CD4-positive, CD25-positive, alpha-beta regulatory T cell (primary cell): ENCODE measurements around the gene SRSF8. TPM values are rescaled to one million over a fixed set of nuclear protein-coding genes. Genes with fewer than 3 reads are reported as not detected.

Experiments used
- ATAC-seq, 2 donors: fragments of 150-1000 bp; cut with Tn5 transposase; one replicate each; pipeline ENCODE4 v1.10.0; 2021; ENCODE audit warnings: low read depth in 2 of 2, moderate number of reproducible peaks in 2 of 2, moderate library complexity in 1 of 2
- DNase-seq, 3 donors: peaks; one replicate each; pipeline versions ENCODE4 v3.0.0 to v3.0.0-alpha.2; 2012 to 2022; ENCODE audit warnings: mixed read lengths in 1 of 3
- H3K27ac ChIP-seq: one replicate; pipeline ENCODE4 v1.7.0; 2013; ENCODE audit warnings: mild to moderate bottlenecking, low read length; ENCODE audit not compliant: insufficient read depth, poor library complexity, severe bottlenecking
- H3K27me3 ChIP-seq: one replicate; pipeline ENCODE4 v1.7.0; 2013; ENCODE audit warnings: low read length; ENCODE audit not compliant: control insufficient read depth, insufficient read depth
- H3K36me3 ChIP-seq: one replicate; pipeline ENCODE4 v1.7.0; 2013; ENCODE audit warnings: mild to moderate bottlenecking, low read length, moderate library complexity; ENCODE audit not compliant: control insufficient read depth, insufficient read depth
- H3K4me1 ChIP-seq: 2 replicates; pipeline ENCODE4 v1.7.0; 2013; ENCODE audit warnings: mild to moderate bottlenecking, low read length; ENCODE audit not compliant: insufficient read depth, control insufficient read depth, poor library complexity, severe bottlenecking
- H3K4me3 ChIP-seq: one replicate; pipeline ENCODE4 v1.7.0; 2013; ENCODE audit warnings: low read depth, mild to moderate bottlenecking, low read length, moderate library complexity
- H3K9me3 ChIP-seq, 2 experiments: 1 replicate in 1 of 2; 2 replicates in 1 of 2; pipeline ENCODE4 v1.7.0; 2013; ENCODE audit warnings: low read length in 2 of 2, mild to moderate bottlenecking in 1 of 2, moderate library complexity in 1 of 2; ENCODE audit not compliant: control insufficient read depth in 2 of 2
- H3K27ac Mint-ChIP-seq, 3 donors: one replicate each; pipeline ENCODE4 v1.8.0; 2020 to 2022; ENCODE audit warnings: mild to moderate bottlenecking in 3 of 3, mixed read lengths in 3 of 3, moderate library complexity in 2 of 3
- H3K27me3 Mint-ChIP-seq: one replicate; pipeline ENCODE4 v1.8.0; 2022; ENCODE audit warnings: mild to moderate bottlenecking, mixed read lengths
- H3K36me3 Mint-ChIP-seq: one replicate; pipeline ENCODE4 v1.8.0; 2020; ENCODE audit warnings: mixed read lengths
- H3K4me1 Mint-ChIP-seq, 4 donors: one replicate each; pipeline ENCODE4 v1.8.0; 2020 to 2022; ENCODE audit warnings: mixed read lengths in 4 of 4, mild to moderate bottlenecking in 1 of 4
- H3K4me3 Mint-ChIP-seq, 4 donors: one replicate each; pipeline ENCODE4 v1.8.0; 2020 to 2022; ENCODE audit warnings: mild to moderate bottlenecking in 4 of 4, mixed read lengths in 4 of 4, moderate library complexity in 3 of 4
- H3K9me3 Mint-ChIP-seq, 7 donors: one replicate each; pipeline ENCODE4 v1.8.0; 2020 to 2022; ENCODE audit warnings: mixed read lengths in 7 of 7, mild to moderate bottlenecking in 3 of 7, moderate library complexity in 2 of 7
- polyA plus RNA-seq, 4 donors: library from polyadenylated mRNA; unstranded; fragments of 300-500 nt; fragmentation: Illumina TruSeq; gene quantifications; one replicate each; pipeline ENCODE4 v1.2.3, GENCODE V29; 2021
- total RNA-seq: library from RNA; stranded (reverse); gene quantifications from one replicate; pipeline ENCODE4 v1.2.3, GENCODE V29; 2022

Gene SRSF8
- total and polyA plus RNA-seq, 5 donors from 2014 or later = 57.4 to 145 (median 132) TPM

DNA sequence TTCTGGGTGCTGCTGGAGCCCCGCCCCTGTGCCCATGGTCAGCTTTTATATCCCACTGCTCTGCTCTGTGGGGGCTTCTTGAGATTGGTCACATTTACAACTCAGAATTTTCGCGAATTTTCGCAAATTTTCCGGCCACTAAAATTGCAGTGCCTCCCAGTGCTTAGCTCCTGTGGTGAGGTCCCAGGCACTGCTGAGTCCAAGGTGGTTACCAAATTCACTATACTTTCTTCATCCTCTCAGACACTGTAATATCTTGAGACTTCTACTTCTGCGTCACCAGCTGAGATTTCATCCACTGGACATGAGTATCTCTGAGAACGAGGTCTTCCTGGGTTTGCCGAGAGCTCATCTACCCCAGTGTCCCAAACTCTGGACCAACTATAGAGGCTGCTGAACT lies 8.8 kb upstream of the SRSF8 start:
- no peak overlapping the region for H3K4me3 ChIP-seq
- no peaks in the 10 kb centered on the region for H3K9me3 Mint-ChIP-seq
- H3K36me3 Mint-ChIP-seq = no peaks in the 10 kb centered on the region
- no peak for ATAC-seq
- no peak overlapping the region for H3K4me3 Mint-ChIP-seq
- no peak overlapping the region for H3K27ac ChIP-seq
- H3K36me3 ChIP-seq = no peaks in the 10 kb centered on the region
- H3K27me3 Mint-ChIP-seq = peaks cover 68% of the 10 kb centered on the region
- no peak for DNase-seq
- H3K4me1 ChIP-seq = no peaks in the 10 kb centered on the region
- H3K27me3 ChIP-seq = peaks cover 22% of the 10 kb centered on the region
- no peak overlapping the region for H3K27ac Mint-ChIP-seq
- H3K9me3 ChIP-seq = no peaks in the 10 kb centered on the region
- H3K4me1 Mint-ChIP-seq = no peaks in the 10 kb centered on the region

DNA sequence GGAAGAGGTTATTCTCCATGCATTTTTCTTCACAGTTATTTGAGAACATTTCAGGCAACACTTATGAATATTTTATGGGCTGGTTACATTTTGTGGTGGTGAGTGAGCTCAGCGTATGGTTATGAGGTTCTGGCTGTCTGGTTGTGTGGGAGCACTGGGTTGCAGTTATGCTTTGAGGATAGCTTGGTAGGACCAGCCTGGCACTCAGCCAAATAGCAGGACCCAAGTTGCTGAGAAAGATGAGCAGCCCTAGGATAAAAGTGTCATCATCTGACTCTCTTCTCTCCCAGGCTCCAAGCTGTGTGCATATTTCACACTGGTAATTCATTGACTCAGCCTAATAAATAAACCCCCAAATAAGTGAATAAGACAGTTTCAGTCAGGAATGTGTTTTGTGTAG lies 8.1 kb upstream of the SRSF8 start:
- Histone ChIP-seq H3K27me3 (peaks cover 21% of the 10 kb centered on the region), H3K9me3 (no peaks in the 10 kb centered on the region), H3K36me3 (no peaks in the 10 kb centered on the region), H3K4me1 (no peaks in the 10 kb centered on the region), H3K4me3 (no peak overlapping the region), H3K27ac (no peak overlapping the region)
- no peak overlapping the region for H3K4me3 Mint-ChIP-seq
- ATAC-seq (no peak), DNase-seq (no peak)
- H3K4me1 Mint-ChIP-seq = no peaks in the 10 kb centered on the region
- H3K9me3 Mint-ChIP-seq = no peaks in the 10 kb centered on the region
- peaks cover 62% of the 10 kb centered on the region for H3K27me3 Mint-ChIP-seq
- no peaks in the 10 kb centered on the region for H3K36me3 Mint-ChIP-seq
- H3K27ac Mint-ChIP-seq = no peak overlapping the region

DNA sequence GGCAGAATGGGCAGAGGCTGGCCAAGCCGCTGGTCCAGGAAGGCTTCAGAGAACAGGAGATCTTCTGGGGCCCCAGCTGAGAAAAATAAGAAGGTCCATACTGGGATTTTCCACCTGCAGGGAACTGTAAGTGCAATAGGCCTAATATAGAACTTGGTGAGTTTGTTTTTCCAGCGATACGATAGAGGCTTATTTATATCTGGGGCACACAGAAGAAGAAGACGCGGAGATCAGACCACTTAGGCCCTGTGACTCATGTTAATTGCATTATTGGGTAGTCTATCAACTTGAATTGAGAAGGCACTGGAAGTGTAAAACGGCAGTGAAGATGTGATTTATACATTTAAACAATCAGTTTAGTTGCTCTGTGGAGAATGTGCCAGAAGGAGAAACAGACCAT lies 7.7 kb upstream of the SRSF8 start:
- no peak for ATAC-seq
- peaks cover 62% of the 10 kb centered on the region for H3K27me3 Mint-ChIP-seq
- H3K4me1 Mint-ChIP-seq = no peaks in the 10 kb centered on the region
- peaks cover 17% of the 10 kb centered on the region for H3K27me3 ChIP-seq
- H3K9me3 ChIP-seq = no peaks in the 10 kb centered on the region
- no peaks in the 10 kb centered on the region for H3K36me3 ChIP-seq
- H3K27ac ChIP-seq = no peak overlapping the region
- no peaks in the 10 kb centered on the region for H3K4me1 ChIP-seq
- no peaks in the 10 kb centered on the region for H3K9me3 Mint-ChIP-seq
- H3K27ac Mint-ChIP-seq = no peak overlapping the region
- no peaks in the 10 kb centered on the region for H3K36me3 Mint-ChIP-seq
- no peak for DNase-seq
- no peak overlapping the region for H3K4me3 Mint-ChIP-seq
- no peak overlapping the region for H3K4me3 ChIP-seq

DNA sequence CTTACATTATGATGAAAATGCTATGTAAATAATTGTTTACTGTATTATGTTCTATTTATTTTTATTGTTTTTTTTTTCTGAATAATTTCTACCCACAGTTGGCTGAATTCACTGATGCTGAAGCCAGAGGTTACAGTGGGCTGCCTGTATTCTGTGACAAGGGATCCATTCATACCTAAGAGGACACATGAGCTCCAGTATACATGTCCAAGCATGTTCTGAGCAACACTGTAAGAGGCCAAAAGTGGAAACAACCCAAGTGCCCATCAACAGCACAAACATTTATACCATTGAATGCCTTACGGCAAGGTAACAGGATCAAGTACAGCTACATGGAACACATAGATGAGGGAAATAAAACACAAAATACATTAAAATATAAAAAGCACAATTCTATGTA lies 1.4 kb upstream of the SRSF8 start:
- H3K4me3 Mint-ChIP-seq = peak overlapping the region in 1 of 4 donors; percentile 21
- H3K27ac Mint-ChIP-seq = no peak overlapping the region
- Histone ChIP-seq H3K27me3 (peaks cover 9% of the 10 kb centered on the region), H3K36me3 (no peaks in the 10 kb centered on the region), H3K9me3 (no peaks in the 10 kb centered on the region), H3K27ac (no peak overlapping the region), H3K4me3 (no peak overlapping the region), H3K4me1 (peaks cover 12% of the 10 kb centered on the region)
- H3K4me1 Mint-ChIP-seq = peaks cover 12 to 20% (median 17%) of the 10 kb centered on the region in 4 donors
- DNase-seq (no peak), ATAC-seq (no peak)
- H3K9me3 Mint-ChIP-seq = peaks cover 0 to 2% (median 0%) of the 10 kb centered on the region in 7 donors
- peaks cover 22% of the 10 kb centered on the region for H3K27me3 Mint-ChIP-seq
- H3K36me3 Mint-ChIP-seq = peaks cover 3% of the 10 kb centered on the region

DNA sequence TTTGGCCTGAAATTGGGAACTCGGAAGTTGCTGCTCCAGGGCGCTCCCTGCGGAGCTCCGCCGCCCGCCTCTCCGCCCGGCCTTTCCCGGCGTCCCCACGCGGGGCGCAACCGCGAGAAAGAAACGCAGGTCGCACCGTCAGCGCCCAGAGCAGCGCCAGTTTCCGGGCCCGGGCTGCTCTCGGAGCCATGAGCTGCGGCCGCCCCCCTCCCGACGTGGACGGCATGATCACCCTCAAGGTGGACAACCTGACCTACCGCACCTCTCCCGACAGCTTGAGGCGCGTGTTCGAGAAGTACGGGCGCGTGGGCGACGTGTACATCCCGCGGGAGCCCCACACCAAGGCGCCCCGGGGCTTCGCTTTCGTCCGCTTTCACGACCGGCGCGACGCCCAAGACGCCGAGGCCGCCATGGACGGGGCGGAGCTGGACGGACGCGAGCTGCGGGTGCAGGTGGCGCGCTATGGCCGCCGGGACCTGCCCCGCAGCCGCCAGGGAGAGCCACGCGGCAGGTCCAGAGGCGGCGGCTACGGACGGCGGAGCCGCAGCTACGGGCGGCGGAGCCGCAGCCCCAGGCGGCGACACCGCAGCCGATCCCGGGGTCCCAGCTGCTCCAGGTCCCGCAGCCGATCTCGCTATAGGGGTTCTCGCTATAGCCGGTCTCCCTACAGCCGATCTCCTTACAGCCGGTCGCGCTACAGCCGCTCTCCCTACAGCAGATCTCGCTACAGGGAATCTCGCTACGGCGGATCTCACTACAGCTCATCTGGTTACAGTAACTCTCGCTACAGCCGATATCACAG lies 521 bp downstream of the SRSF8 start:
- H3K4me1 ChIP-seq = peaks cover 20% of the 10 kb centered on the region
- H3K36me3 ChIP-seq = no peaks in the 10 kb centered on the region
- Mint-ChIP-seq H3K9me3 (peaks cover 0 to 2% (median 0%) of the 10 kb centered on the region in 7 donors), H3K27ac (peak overlapping the region; percentile 97 to 98 (median 98)), H3K27me3 (peaks cover 9% of the 10 kb centered on the region), H3K36me3 (peaks cover 9% of the 10 kb centered on the region), H3K4me1 (peaks cover 25 to 34% (median 30%) of the 10 kb centered on the region in 4 donors), H3K4me3 (peak overlapping the region; percentile 94 to 99 (median 97))
- no peaks in the 10 kb centered on the region for H3K9me3 ChIP-seq
- ATAC-seq = peak; percentile 69 to 72
- peak; percentile 67 to 83 (median 77) for DNase-seq
- peak overlapping the region; percentile 87 for H3K27ac ChIP-seq
- peaks cover 3% of the 10 kb centered on the region for H3K27me3 ChIP-seq
- H3K4me3 ChIP-seq = peak overlapping the region; percentile 100

DNA sequence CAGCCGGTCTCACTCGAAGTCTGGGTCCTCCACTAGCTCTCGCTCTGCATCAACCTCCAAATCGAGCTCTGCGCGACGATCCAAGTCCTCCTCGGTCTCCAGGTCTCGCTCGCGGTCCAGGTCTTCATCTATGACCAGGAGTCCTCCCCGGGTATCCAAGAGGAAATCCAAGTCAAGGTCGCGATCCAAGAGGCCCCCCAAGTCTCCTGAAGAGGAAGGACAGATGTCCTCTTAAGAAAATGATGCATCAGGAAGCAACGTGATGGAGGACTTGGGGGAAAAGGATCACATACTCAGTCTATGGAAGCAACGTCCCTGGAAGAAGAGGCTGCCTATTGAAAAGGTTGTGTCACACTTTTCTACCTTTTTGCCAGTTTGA lies 1.1 kb downstream of the SRSF8 start:
- H3K27me3 ChIP-seq = peaks cover 3% of the 10 kb centered on the region
- peaks cover 0 to 2% (median 0%) of the 10 kb centered on the region in 7 donors for H3K9me3 Mint-ChIP-seq
- H3K27ac Mint-ChIP-seq = peak overlapping the region; percentile 97 to 98 (median 98)
- H3K4me1 ChIP-seq = peaks cover 20% of the 10 kb centered on the region
- no peaks in the 10 kb centered on the region for H3K36me3 ChIP-seq
- H3K27me3 Mint-ChIP-seq = peaks cover 6% of the 10 kb centered on the region
- DNase-seq (no peak), ATAC-seq (no peak)
- peaks cover 29 to 34% (median 32%) of the 10 kb centered on the region in 4 donors for H3K4me1 Mint-ChIP-seq
- H3K36me3 Mint-ChIP-seq = peaks cover 11% of the 10 kb centered on the region
- no peaks in the 10 kb centered on the region for H3K9me3 ChIP-seq
- peak overlapping the region; percentile 87 for H3K27ac ChIP-seq
- peak overlapping the region; percentile 100 for H3K4me3 ChIP-seq
- peak overlapping the region; percentile 94 to 99 (median 97) for H3K4me3 Mint-ChIP-seq

DNA sequence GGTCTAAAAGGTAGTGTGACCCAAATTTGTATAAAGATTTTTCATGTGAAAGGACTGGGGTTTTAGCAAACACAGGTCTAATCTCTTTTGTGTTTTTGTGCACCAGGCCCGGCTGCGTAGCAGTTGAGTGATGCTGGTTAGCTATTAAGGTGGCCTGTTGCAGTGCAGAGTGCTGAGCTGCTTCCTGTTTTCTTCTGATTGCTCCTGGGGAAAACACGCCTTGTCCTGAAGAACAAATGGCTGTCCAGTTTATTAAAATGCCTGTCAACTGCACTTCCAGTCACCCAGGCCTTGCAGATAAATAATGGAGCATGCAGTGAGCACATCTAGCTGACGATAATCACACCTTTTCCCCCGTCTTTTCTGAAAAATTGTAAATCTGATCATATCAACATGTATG lies 1.8 kb downstream of the SRSF8 start:
- peaks cover 0 to 2% (median 0%) of the 10 kb centered on the region in 7 donors for H3K9me3 Mint-ChIP-seq
- no peaks in the 10 kb centered on the region for H3K9me3 ChIP-seq
- H3K4me3 ChIP-seq = peak overlapping the region; percentile 100
- H3K36me3 ChIP-seq = no peaks in the 10 kb centered on the region
- peaks cover 20% of the 10 kb centered on the region for H3K4me1 ChIP-seq
- H3K4me3 Mint-ChIP-seq = peak overlapping the region; percentile 94 to 99 (median 97)
- peak; percentile 60 to 91 (median 81) for DNase-seq
- H3K27me3 Mint-ChIP-seq = peaks cover 6% of the 10 kb centered on the region
- peaks cover 16% of the 10 kb centered on the region for H3K36me3 Mint-ChIP-seq
- ATAC-seq = peak; percentile 69 to 72
- H3K27me3 ChIP-seq = peaks cover 3% of the 10 kb centered on the region
- H3K4me1 Mint-ChIP-seq = peaks cover 32 to 37% (median 34%) of the 10 kb centered on the region in 4 donors
- peak overlapping the region; percentile 97 to 98 (median 98) for H3K27ac Mint-ChIP-seq
- H3K27ac ChIP-seq = peak overlapping the region; percentile 87
